PC-3 (cell line): ENCODE measurements around the gene HOMER3.

Experiments
- EZH2 ChIP-seq: fragments of 300-600 bp; sonication (generic); IDR thresholded peaks from one replicate; pipeline ENCODE4 v1.6.1; 2017; ENCODE audit warnings: antibody characterized with exemption, mild to moderate bottlenecking, low read length; ENCODE audit not compliant: unreplicated experiment
- EZH2phosphoT487 ChIP-seq: fragments of 300-600 bp; sonication (generic); IDR thresholded peaks from 2 replicates; pipeline ENCODE4 v1.6.1; 2018; ENCODE audit warnings: mild to moderate bottlenecking, antibody characterized with exemption, low read length, borderline replicate concordance
- TF ChIP-seq, protein P1 (sequence below): fragments of 300-600 bp; sonication (generic); conservative IDR thresholded peaks from 2 replicates; pipeline ENCODE4 v1.5.1; 2017; ENCODE audit warnings: antibody characterized with exemption, low read depth, mild to moderate bottlenecking, low read length

DNA sequence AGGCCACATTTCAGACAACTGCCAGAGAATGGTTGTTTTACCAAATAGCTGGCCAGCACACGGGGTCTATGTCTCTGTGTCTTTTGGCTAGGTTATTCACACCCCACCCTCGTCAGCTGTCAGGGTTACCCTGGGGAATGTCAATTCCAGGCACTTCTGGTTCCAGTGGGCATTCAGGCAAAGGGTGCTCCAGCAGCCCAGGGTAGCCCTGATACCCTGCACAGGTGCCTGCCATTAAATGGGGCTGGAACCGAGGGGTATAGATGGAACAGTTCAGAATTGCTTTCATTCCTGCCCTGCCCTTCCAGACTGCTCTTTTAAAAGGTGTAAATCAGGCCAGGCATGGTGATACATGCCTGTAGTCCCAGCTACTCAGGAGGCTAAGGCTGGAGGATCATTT lies 43.2 kb upstream of the HOMER3 start:
- TF ChIP-seq, protein P1, sequence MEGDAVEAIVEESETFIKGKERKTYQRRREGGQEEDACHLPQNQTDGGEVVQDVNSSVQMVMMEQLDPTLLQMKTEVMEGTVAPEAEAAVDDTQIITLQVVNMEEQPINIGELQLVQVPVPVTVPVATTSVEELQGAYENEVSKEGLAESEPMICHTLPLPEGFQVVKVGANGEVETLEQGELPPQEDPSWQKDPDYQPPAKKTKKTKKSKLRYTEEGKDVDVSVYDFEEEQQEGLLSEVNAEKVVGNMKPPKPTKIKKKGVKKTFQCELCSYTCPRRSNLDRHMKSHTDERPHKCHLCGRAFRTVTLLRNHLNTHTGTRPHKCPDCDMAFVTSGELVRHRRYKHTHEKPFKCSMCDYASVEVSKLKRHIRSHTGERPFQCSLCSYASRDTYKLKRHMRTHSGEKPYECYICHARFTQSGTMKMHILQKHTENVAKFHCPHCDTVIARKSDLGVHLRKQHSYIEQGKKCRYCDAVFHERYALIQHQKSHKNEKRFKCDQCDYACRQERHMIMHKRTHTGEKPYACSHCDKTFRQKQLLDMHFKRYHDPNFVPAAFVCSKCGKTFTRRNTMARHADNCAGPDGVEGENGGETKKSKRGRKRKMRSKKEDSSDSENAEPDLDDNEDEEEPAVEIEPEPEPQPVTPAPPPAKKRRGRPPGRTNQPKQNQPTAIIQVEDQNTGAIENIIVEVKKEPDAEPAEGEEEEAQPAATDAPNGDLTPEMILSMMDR: no peak
- TF ChIP-seq EZH2: no peak
- no peak for TF ChIP-seq EZH2phosphoT487
